Keratinocyte (primary cell): ENCODE data around the gene C15orf39. TPM values are rescaled to one million over a fixed set of nuclear protein-coding genes. Genes with fewer than 3 reads are reported as not detected.

Experiments used
- DNase-seq: peaks from one replicate; pipeline ENCODE4 v3.0.0-alpha.2; 2011; ENCODE audit warnings: low read depth, missing footprints, low spot score
- FAIRE-seq: peaks from 2 replicates; lab custom pipeline; 2011; peaks lifted over from hg19 to GRCh38; lab: Jason Lieb, UNC
- H2AFZ ChIP-seq: 2 replicates; pipeline ENCODE4 v1.6.0; 2012; ENCODE audit warnings: low read length, control low read depth, inconsistent platforms; ENCODE audit not compliant: control insufficient read depth
- H3K27ac ChIP-seq: 2 replicates; pipeline ENCODE4 v1.5.1; 2011; ENCODE audit warnings: low read length; ENCODE audit not compliant: control insufficient read depth, insufficient read depth
- H3K27me3 ChIP-seq: 3 replicates; pipeline ENCODE4 v1.6.0; 2011; ENCODE audit warnings: low read length; ENCODE audit not compliant: control insufficient read depth, insufficient read depth; ENCODE audit errors: extremely low read depth
- H3K36me3 ChIP-seq, 2 experiments: 2 replicates in 1 of 2; 3 replicates in 1 of 2; pipeline ENCODE4 v1.5.1; 2011; ENCODE audit warnings: low read length in 2 of 2, mild to moderate bottlenecking in 1 of 2; ENCODE audit not compliant: control insufficient read depth in 2 of 2, insufficient read depth in 2 of 2; ENCODE audit errors: extremely low read depth in 1 of 2
- H3K4me1 ChIP-seq: 3 replicates; pipeline ENCODE4 v1.5.1; 2011; ENCODE audit warnings: low read length; ENCODE audit not compliant: control insufficient read depth, insufficient read depth; ENCODE audit errors: extremely low read depth
- H3K4me2 ChIP-seq: 3 replicates; pipeline ENCODE4 v1.6.0; 2011; ENCODE audit warnings: low read depth, low read length; ENCODE audit not compliant: control insufficient read depth, insufficient read depth; ENCODE audit errors: extremely low read depth
- H3K4me3 ChIP-seq, 3 experiments: fragments of 200-600 bp in 1 of 3; sonication (generic) in 1 of 3; 2 replicates in 2 of 3; 3 replicates in 1 of 3; pipeline ENCODE4 v1.5.1; 2011 to 2016; ENCODE audit warnings: low read length in 3 of 3, mild to moderate bottlenecking in 3 of 3, control low read depth in 2 of 3, inconsistent platforms in 1 of 3, low read depth in 1 of 3, mixed read lengths in 1 of 3, mixed run types in 1 of 3, moderate library complexity in 1 of 3; ENCODE audit not compliant: control insufficient read depth in 2 of 3, insufficient read depth in 2 of 3; ENCODE audit errors: extremely low read depth in 1 of 3
- H3K79me2 ChIP-seq: 2 replicates; pipeline ENCODE4 v1.6.0; 2012; ENCODE audit warnings: low read length; ENCODE audit not compliant: control insufficient read depth, insufficient read depth
- H3K9ac ChIP-seq: 3 replicates; pipeline ENCODE4 v1.6.0; 2011; ENCODE audit warnings: low read length; ENCODE audit not compliant: control insufficient read depth, insufficient read depth; ENCODE audit errors: extremely low read depth
- H3K9me1 ChIP-seq: 3 replicates; pipeline ENCODE4 v1.6.0; 2011; ENCODE audit warnings: low read length; ENCODE audit not compliant: control insufficient read depth, insufficient read depth; ENCODE audit errors: extremely low read depth
- H3K9me3 ChIP-seq: 2 replicates; pipeline ENCODE4 v1.5.1; 2012; ENCODE audit warnings: low read depth, low read length; ENCODE audit not compliant: control insufficient read depth
- H4K20me1 ChIP-seq: 3 replicates; pipeline ENCODE4 v1.6.0; 2011; ENCODE audit warnings: low read length; ENCODE audit not compliant: control insufficient read depth, insufficient read depth; ENCODE audit errors: extremely low read depth
- CTCF ChIP-seq, 3 experiments: IDR thresholded peaks in 1 of 3; conservative IDR thresholded peaks in 1 of 3; optimal IDR thresholded peaks in 1 of 3; 2 replicates in 2 of 3; 3 replicates in 1 of 3; pipeline versions ENCODE3 to v1.5.1; 2011; ENCODE audit warnings: low read length in 3 of 3, mild to moderate bottlenecking in 3 of 3, moderate library complexity in 2 of 3, control low read depth in 1 of 3, inconsistent platforms in 1 of 3; ENCODE audit not compliant: insufficient read depth in 2 of 3; ENCODE audit errors: extremely low read depth in 1 of 3
- EZH2 ChIP-seq: IDR thresholded peaks from one replicate; pipeline ENCODE4 v1.6.1; 2012; ENCODE audit warnings: inconsistent platforms, mild to moderate bottlenecking, low read length, moderate library complexity
- dilution Hi-C: fragments of 300-500 bp; cut with MboI; formaldehyde crosslinking; loops from one replicate; pipeline ENCODE4 v1.7.0; 2020; ENCODE audit warnings: low sequenced_read_pairs; ENCODE audit not compliant: extremely low pct_ligation_motif_present
- polyA plus RNA-seq, 5 experiments: library from polyadenylated mRNA; depleted of rRNA in 3 of 5; stranded (reverse) in 3 of 5; stranded (forward) in 1 of 5; unstranded in 1 of 5; fragments of >200 nt; gene quantifications; 1 replicate in 1 of 5; 2 replicates in 3 of 5; 3 replicates in 1 of 5; pipeline versions ENCODE4 v1.2.1 to v1.2.3, GENCODE V29; 2011 to 2012; ENCODE audit warnings: missing spikeins in 2 of 5, low read depth in 1 of 5, low replicate concordance in 1 of 5

C15orf39 gene
- polyA plus RNA-seq, 1 donor (not counting 4 experiments of a cell fraction or from before 2014, with no cell fraction given) = 1.8 TPM

GRCh38 chr15:75178171-75178937 is 23.3 kb upstream of the C15orf39 start:
- Histone ChIP-seq H3K9me1 (no peaks in the 10 kb centered on the region), H3K9ac (no peak overlapping the region), H3K79me2 (no peaks in the 10 kb centered on the region), H3K27me3 (peaks cover 16% of the 10 kb centered on the region), H2AFZ (no peak overlapping the region), H3K9me3 (no peaks in the 10 kb centered on the region), H4K20me1 (no peaks in the 10 kb centered on the region), H3K4me1 (peaks cover 22% of the 10 kb centered on the region), H3K4me3 (no peak overlapping the region), H3K4me2 (no peak overlapping the region), H3K36me3 (no peaks in the 10 kb centered on the region), H3K27ac (no peak overlapping the region)
- DNase-seq (no peak), FAIRE-seq (no peak)
- TF ChIP-seq EZH2 (no peak), CTCF (optimal IDR thresholded peaks at IDR 0.05 in 1 of 3, IDR thresholded peaks at IDR 0.05 in 1 of 3, conservative IDR thresholded peaks at IDR 0.05 in 1 of 3; ENCODE audit: extremely low read depth in 1 of 3, insufficient read depth in 2 of 3, low read length in 3 of 3) (no peak)
- dilution Hi-C loops = no loop called here

- no peak for FAIRE-seq
- Histone ChIP-seq H2AFZ (no peak overlapping the region), H3K27ac (no peak overlapping the region), H3K4me3 (no peak overlapping the region), H3K36me3 (no peaks in the 10 kb centered on the region), H3K4me1 (peaks cover 19% of the 10 kb centered on the region), H3K9ac (no peak overlapping the region), H3K79me2 (no peaks in the 10 kb centered on the region), H3K9me1 (no peaks in the 10 kb centered on the region), H3K9me3 (no peaks in the 10 kb centered on the region), H3K27me3 (peaks cover 16% of the 10 kb centered on the region), H3K4me2 (no peak overlapping the region), H4K20me1 (no peaks in the 10 kb centered on the region)
- dilution Hi-C loops = no loop called here
- TF ChIP-seq CTCF (optimal IDR thresholded peaks at IDR 0.05 in 1 of 3, IDR thresholded peaks at IDR 0.05 in 1 of 3, conservative IDR thresholded peaks at IDR 0.05 in 1 of 3; ENCODE audit: extremely low read depth in 1 of 3, insufficient read depth in 2 of 3, low read length in 3 of 3) (no peak), EZH2 (no peak)
- DNase-seq = no peak
These were observed 22.5 kb upstream of the C15orf39 start for GRCh38 chr15:75178938-75179745.
